ENCODE measurements around the gene GNE.
"Not testable (repeated sequence)": the region's sequence is repeated elsewhere in the genome, so short reads cannot be mapped to it uniquely, and the experiment has no call there.

Gene GNE

DNA sequence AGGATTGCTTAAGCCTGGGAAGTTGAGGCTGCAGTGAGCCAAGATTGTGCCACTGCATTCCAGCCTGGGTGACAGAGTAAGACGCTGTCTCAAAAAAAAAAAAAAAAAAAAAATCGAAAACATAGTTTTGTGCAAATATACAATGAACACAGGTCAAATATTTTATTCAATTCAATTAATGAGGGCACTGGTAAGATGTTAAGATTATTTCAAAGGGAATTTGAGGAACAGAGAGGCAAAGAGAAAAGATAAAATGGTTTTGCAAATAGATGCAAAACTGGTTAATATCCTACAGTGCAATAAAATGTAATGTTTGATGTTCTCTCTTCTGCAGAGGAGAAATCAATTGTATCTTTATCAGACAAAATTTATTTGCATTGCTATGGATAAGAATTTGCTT lies 39.5 kb upstream of the GNE start:
- TF ChIP-seq, protein P1, sequence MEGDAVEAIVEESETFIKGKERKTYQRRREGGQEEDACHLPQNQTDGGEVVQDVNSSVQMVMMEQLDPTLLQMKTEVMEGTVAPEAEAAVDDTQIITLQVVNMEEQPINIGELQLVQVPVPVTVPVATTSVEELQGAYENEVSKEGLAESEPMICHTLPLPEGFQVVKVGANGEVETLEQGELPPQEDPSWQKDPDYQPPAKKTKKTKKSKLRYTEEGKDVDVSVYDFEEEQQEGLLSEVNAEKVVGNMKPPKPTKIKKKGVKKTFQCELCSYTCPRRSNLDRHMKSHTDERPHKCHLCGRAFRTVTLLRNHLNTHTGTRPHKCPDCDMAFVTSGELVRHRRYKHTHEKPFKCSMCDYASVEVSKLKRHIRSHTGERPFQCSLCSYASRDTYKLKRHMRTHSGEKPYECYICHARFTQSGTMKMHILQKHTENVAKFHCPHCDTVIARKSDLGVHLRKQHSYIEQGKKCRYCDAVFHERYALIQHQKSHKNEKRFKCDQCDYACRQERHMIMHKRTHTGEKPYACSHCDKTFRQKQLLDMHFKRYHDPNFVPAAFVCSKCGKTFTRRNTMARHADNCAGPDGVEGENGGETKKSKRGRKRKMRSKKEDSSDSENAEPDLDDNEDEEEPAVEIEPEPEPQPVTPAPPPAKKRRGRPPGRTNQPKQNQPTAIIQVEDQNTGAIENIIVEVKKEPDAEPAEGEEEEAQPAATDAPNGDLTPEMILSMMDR (IDR thresholded peaks at IDR 0.05), result no peak
- Histone ChIP-seq H2AFZ (no peak overlapping the region), H3K27ac (no peak overlapping the region), H3K79me2 (no peaks in the 10 kb centered on the region), H3K36me3 (ENCODE audit: control insufficient read depth, insufficient read depth, low read length) (no peaks in the 10 kb centered on the region), H3K27me3 (ENCODE audit: control insufficient read depth, insufficient read depth, low read length) (no peaks in the 10 kb centered on the region), H3K4me1 (no peaks in the 10 kb centered on the region), H3K9ac (no peak overlapping the region), H3K4me2 (ENCODE audit: low read length) (no peak overlapping the region), H3K4me3 (ENCODE audit: low read depth, low read length) (no peak overlapping the region), H3K9me3 (ENCODE audit: control insufficient read depth, low read length) (no peaks in the 10 kb centered on the region)

DNA sequence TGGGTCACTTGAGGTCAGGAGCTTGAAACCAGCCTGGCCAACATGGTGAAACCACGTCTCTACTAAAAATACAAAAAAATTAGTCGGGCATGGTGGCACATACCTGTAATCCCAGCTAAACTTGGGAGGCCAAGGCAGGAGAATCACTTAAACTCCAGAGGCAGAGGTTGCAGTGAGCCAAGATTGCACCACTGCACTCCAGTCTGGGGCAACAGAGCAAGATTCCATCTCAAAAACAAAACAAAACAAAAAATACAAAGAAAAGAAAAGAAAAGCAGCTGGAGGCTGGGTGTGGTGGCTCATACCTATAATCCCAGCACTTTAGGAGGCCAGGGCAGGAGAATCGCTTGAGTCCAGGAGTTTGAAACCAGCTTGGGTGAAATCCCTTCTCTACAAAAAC lies 36.7 kb upstream of the GNE start:
- H3K79me2 ChIP-seq; H3K27ac ChIP-seq; H3K4me2 ChIP-seq (ENCODE audit: low read length); H3K36me3 ChIP-seq (ENCODE audit: control insufficient read depth, insufficient read depth, low read length); H3K9ac ChIP-seq; H3K4me1 ChIP-seq; H3K4me3 ChIP-seq (ENCODE audit: low read depth, low read length); H3K27me3 ChIP-seq (ENCODE audit: control insufficient read depth, insufficient read depth, low read length); H3K9me3 ChIP-seq (ENCODE audit: control insufficient read depth, low read length); H2AFZ ChIP-seq: not testable (repeated sequence)

DNA sequence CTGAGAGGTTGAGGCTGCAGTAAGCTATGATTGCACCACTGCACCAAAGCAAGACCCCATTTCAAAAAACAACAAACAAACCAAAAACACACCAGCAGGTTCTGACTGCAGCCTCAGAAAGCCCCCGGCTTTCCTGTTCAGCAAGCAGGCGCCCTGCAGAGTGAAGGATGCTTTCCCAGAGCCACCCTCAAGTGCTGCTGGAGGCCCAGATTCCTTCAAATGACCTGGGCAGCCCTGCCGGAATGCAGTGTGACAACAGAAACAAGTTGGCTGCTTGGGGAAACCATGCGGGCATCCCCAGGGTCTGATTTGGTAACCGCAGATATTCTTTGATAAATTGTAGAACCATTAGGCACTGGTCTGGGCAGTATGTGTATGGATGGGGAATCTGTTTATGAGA lies 35.7 kb upstream of the GNE start:
- Histone ChIP-seq H3K4me3 (ENCODE audit: low read depth, low read length) (no peak overlapping the region), H3K27me3 (ENCODE audit: control insufficient read depth, insufficient read depth, low read length) (no peaks in the 10 kb centered on the region), H3K79me2 (no peaks in the 10 kb centered on the region), H3K9me3 (ENCODE audit: control insufficient read depth, low read length) (no peaks in the 10 kb centered on the region), H2AFZ (no peak overlapping the region), H3K4me2 (ENCODE audit: low read length) (no peak overlapping the region), H3K27ac (no peak overlapping the region), H3K9ac (no peak overlapping the region), H3K36me3 (ENCODE audit: control insufficient read depth, insufficient read depth, low read length) (no peaks in the 10 kb centered on the region), H3K4me1 (no peaks in the 10 kb centered on the region)
- TF ChIP-seq, protein P1 (IDR thresholded peaks at IDR 0.05), result no peak

DNA sequence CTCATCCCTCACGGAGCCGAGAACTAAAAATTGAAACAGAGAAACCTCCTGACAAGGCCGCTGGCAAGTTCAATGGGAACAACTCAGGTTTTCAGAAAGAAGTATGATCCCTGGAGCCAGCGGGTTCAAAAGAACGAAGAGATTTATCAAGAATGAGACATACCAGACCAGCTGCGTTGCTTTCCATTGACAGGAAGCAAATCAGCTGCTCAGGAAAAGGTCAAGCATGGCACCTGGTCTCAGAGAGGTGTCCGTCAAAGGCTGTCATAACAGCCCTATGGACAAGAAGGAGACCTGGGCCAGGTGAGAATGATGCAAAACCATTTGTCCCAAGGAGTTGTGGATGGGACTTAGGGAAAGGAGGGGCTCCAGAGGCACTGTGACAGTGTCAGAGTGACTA lies 34.9 kb upstream of the GNE start:
- no peaks in the 10 kb centered on the region for H3K79me2 ChIP-seq
- TF ChIP-seq, protein P1 (IDR thresholded peaks at IDR 0.05), result no peak
- no peaks in the 10 kb centered on the region for H3K9me3 ChIP-seq (ENCODE audit: control insufficient read depth, low read length)
- no peak overlapping the region for H3K4me3 ChIP-seq (ENCODE audit: low read depth, low read length)
- no peak overlapping the region for H3K27ac ChIP-seq
- H3K4me2 ChIP-seq (ENCODE audit: low read length), result no peak overlapping the region
- no peak overlapping the region for H2AFZ ChIP-seq
- H3K36me3 ChIP-seq (ENCODE audit: control insufficient read depth, insufficient read depth, low read length), result no peaks in the 10 kb centered on the region
- H3K27me3 ChIP-seq (ENCODE audit: control insufficient read depth, insufficient read depth, low read length), result no peaks in the 10 kb centered on the region
- no peak overlapping the region for H3K9ac ChIP-seq
- H3K4me1 ChIP-seq, result no peaks in the 10 kb centered on the region

DNA sequence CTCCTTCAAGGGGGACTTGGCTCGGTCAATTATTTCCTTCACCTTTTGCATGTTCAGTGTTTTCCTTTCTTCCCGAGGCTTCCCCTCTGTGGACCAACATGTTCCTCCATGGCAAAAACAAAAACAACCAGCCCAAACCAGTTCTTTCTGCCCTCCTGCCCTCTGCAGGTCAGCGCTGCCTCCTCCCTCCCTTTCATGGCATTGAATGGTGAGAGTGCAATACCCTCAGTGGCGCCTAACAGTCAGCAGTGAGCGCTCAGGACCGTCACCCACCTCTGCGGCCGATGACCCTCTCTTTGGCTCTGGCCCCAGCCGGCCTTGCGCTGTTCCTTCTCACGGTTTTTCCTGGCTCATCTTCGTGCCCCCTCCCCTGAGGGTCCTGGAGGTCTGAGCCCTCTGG lies 34.4 kb upstream of the GNE start:
- Histone ChIP-seq H2AFZ (no peak overlapping the region), H3K9ac (no peak overlapping the region), H3K79me2 (no peaks in the 10 kb centered on the region), H3K9me3 (ENCODE audit: control insufficient read depth, low read length) (no peaks in the 10 kb centered on the region), H3K36me3 (ENCODE audit: control insufficient read depth, insufficient read depth, low read length) (no peaks in the 10 kb centered on the region), H3K4me2 (ENCODE audit: low read length) (no peak overlapping the region), H3K27me3 (ENCODE audit: control insufficient read depth, insufficient read depth, low read length) (no peaks in the 10 kb centered on the region), H3K27ac (no peak overlapping the region), H3K4me1 (no peaks in the 10 kb centered on the region), H3K4me3 (ENCODE audit: low read depth, low read length) (no peak overlapping the region)
- TF ChIP-seq, protein P1 (IDR thresholded peaks at IDR 0.05), result no peak

All from parathyroid adenoma (tissue), 2 donors.